SK-N-MC (cell line): ENCODE data around the gene STOM.

Experiments used
- DNase-seq: peaks from one replicate; pipeline ENCODE4 v3.0.0-alpha.2; 2011; ENCODE audit warnings: low read depth, low spot score
- H3K27ac ChIP-seq: fragments of 200-600 bp; sonication (generic); 2 replicates; pipeline ENCODE4 v1.5.1; 2016; ENCODE audit warnings: mixed run types
- H3K36me3 ChIP-seq: fragments of 200-600 bp; sonication (generic); 2 replicates; pipeline ENCODE4 v1.6.1; 2017; ENCODE audit warnings: antibody characterized with exemption, low read length, mixed read lengths; ENCODE audit not compliant: insufficient read depth
- H3K4me3 ChIP-seq: fragments of 200-600 bp; sonication (generic); 2 replicates; pipeline ENCODE4 v1.5.1; 2016
- H3K9ac ChIP-seq: fragments of 200-600 bp; sonication (generic); 2 replicates; pipeline ENCODE4 v1.8.0; 2017; ENCODE audit warnings: mixed run types, mixed read lengths; ENCODE audit not compliant: insufficient read length
- H3K9me3 ChIP-seq: fragments of 200-600 bp; sonication (generic); 2 replicates; pipeline ENCODE4 v1.6.1; 2017; ENCODE audit warnings: low read depth, mild to moderate bottlenecking, antibody characterized with exemption, low read length, moderate library complexity, mixed read lengths
- EZH2 ChIP-seq: fragments of 200-600 bp; sonication (generic); IDR thresholded peaks from one replicate; pipeline ENCODE4 v1.6.1; 2017; ENCODE audit warnings: antibody characterized with exemption
- FOXP2 ChIP-seq: optimal IDR thresholded peaks from 2 replicates; pipeline ENCODE3; 2011; ENCODE audit warnings: mild to moderate bottlenecking, moderate library complexity; ENCODE audit not compliant: insufficient read depth; ENCODE audit errors: extremely low read length, control extremely low read depth
- POLR2AphosphoS5 ChIP-seq: IDR thresholded peaks from 2 replicates; pipeline ENCODE4 v1.6.1; 2012; ENCODE audit warnings: mild to moderate bottlenecking, low read depth, low read length, borderline replicate concordance

Gene STOM

GRCh38 chr9:121349009-121349408, 21.0 kb downstream of the STOM start:
- peak overlapping the region; percentile 94 for H3K27ac ChIP-seq
- H3K9ac ChIP-seq, result peak overlapping the region; percentile 28
- H3K4me3 ChIP-seq, result peak overlapping the region; percentile 40; the same call in 1 of the 2 replicates
- no peaks in the 10 kb centered on the region for H3K9me3 ChIP-seq
- DNase-seq, result no peak
- TF ChIP-seq EZH2 (no peak), POLR2AphosphoS5 (no peak), FOXP2 (no peak)
- H3K36me3 ChIP-seq, result peaks cover 6% of the 10 kb centered on the region; the same call in 1 of the 2 replicates

- H3K4me3 ChIP-seq, result no peak overlapping the region
- H3K9ac ChIP-seq, result peak overlapping the region; percentile 28
- DNase-seq, result no peak
- H3K36me3 ChIP-seq, result peaks cover 5% of the 10 kb centered on the region; the same call in 1 of the 2 replicates
- no peaks in the 10 kb centered on the region for H3K9me3 ChIP-seq
- peak overlapping the region; percentile 94 for H3K27ac ChIP-seq
- TF ChIP-seq EZH2, result no peak
- TF ChIP-seq POLR2AphosphoS5, result no peak
- TF ChIP-seq FOXP2, result no peak
Observed at GRCh38 chr9:121348221-121348620, 21.8 kb downstream of the STOM start.

- TF ChIP-seq EZH2, result no peak
- no peak for TF ChIP-seq POLR2AphosphoS5
- TF ChIP-seq FOXP2, result no peak
- H3K4me3 ChIP-seq, result no peak overlapping the region
- H3K36me3 ChIP-seq, result no peaks in the 10 kb centered on the region; the same call in 1 of the 2 replicates
- no peak for DNase-seq
- no peak overlapping the region for H3K9ac ChIP-seq
- no peaks in the 10 kb centered on the region for H3K9me3 ChIP-seq
- H3K27ac ChIP-seq, result 0 out of 2 replicates have a peak overlapping the region, but pooled peaks have one; percentile 35
Observed at GRCh38 chr9:121345070-121345469, 25.0 kb downstream of the STOM start.

- Histone ChIP-seq H3K9me3 (no peaks in the 10 kb centered on the region), H3K36me3 (peaks cover under 1% of the 10 kb centered on the region; the same call in 1 of the 2 replicates), H3K27ac (no peak overlapping the region), H3K4me3 (no peak overlapping the region), H3K9ac (no peak overlapping the region)
- no peak for TF ChIP-seq POLR2AphosphoS5
- TF ChIP-seq EZH2, result no peak
- TF ChIP-seq FOXP2, result no peak
- no peak for DNase-seq
Observed at GRCh38 chr9:121344184-121344583, 25.9 kb downstream of the STOM start.

GRCh38 chr9:121340676-121341392, 29.2 kb downstream of the STOM start:
- H3K9me3 ChIP-seq, result no peaks in the 10 kb centered on the region
- H3K9ac ChIP-seq, result no peak overlapping the region
- no peak for DNase-seq
- H3K36me3 ChIP-seq, result peaks cover 8% of the 10 kb centered on the region; the same call in 1 of the 2 replicates
- TF ChIP-seq POLR2AphosphoS5 (no peak), FOXP2 (no peak), EZH2 (no peak)
- no peak overlapping the region for H3K27ac ChIP-seq
- no peak overlapping the region for H3K4me3 ChIP-seq

GRCh38 chr9:121339437-121339836, 30.6 kb downstream of the STOM start:
- Histone ChIP-seq H3K36me3 (peaks cover 8% of the 10 kb centered on the region; the same call in 1 of the 2 replicates), H3K27ac (no peak overlapping the region), H3K9ac (no peak overlapping the region), H3K4me3 (no peak overlapping the region), H3K9me3 (no peaks in the 10 kb centered on the region)
- DNase-seq, result no peak
- TF ChIP-seq POLR2AphosphoS5, result no peak

- H3K36me3 ChIP-seq, result peaks cover 8% of the 10 kb centered on the region; the same call in 1 of the 2 replicates
- no peaks in the 10 kb centered on the region for H3K9me3 ChIP-seq
- no peak overlapping the region for H3K9ac ChIP-seq
- DNase-seq, result no peak
- TF ChIP-seq EZH2 (no peak), FOXP2 (no peak), POLR2AphosphoS5 (no peak)
- H3K4me3 ChIP-seq, result no peak overlapping the region
- H3K27ac ChIP-seq, result peak overlapping the region; percentile 38; the same call in 1 of the 2 replicates
Observed at GRCh38 chr9:121336665-121337064, 33.4 kb downstream of the STOM start.

- H3K27ac ChIP-seq, result 0 out of 2 replicates have a peak overlapping the region, but pooled peaks have one; percentile 34
- no peak for DNase-seq
- no peak overlapping the region for H3K9ac ChIP-seq
- TF ChIP-seq FOXP2 (no peak), POLR2AphosphoS5 (no peak), EZH2 (no peak)
- peaks cover 7% of the 10 kb centered on the region; the same call in 1 of the 2 replicates for H3K36me3 ChIP-seq
- H3K4me3 ChIP-seq, result no peak overlapping the region
- no peaks in the 10 kb centered on the region for H3K9me3 ChIP-seq
Observed at GRCh38 chr9:121333950-121334773, 35.9 kb downstream of the STOM start.
